SK-N-SH (cell line): ENCODE results near the gene ZBTB4. TPM values are rescaled to one million over a fixed set of nuclear protein-coding genes. Genes with fewer than 3 reads are reported as not detected.

Source experiments
- CTCF ChIA-PET: fragments of 300-600, 350-600 bp; formaldehyde crosslinking; extraction: SDS; loops from one replicate; lab custom pipeline; 2021; lab: Yijun Ruan, JAX
- POLR2A ChIA-PET: fragments of 350-600 bp; sonication (Branson Sonifier 250); formaldehyde crosslinking; extraction: SDS; loops from one replicate; lab custom pipeline; 2020; ENCODE audit warnings: antibody characterized with exemption, inconsistent platforms; lab: Yijun Ruan, JAX
- DNase-seq: peaks from one replicate; pipeline ENCODE4 v3.0.0; 2012
- H2AFZ ChIP-seq: fragments of 200-600 bp; sonication (generic); 2 replicates; pipeline ENCODE4 v1.8.1; 2016; ENCODE audit warnings: antibody characterized with exemption, mild to moderate bottlenecking, low read depth
- H3F3A ChIP-seq: fragments of 200-600 bp; sonication (generic); replicated peaks from 2 replicates; pipeline ENCODE3; 2016; ENCODE audit warnings: antibody characterized with exemption, mild to moderate bottlenecking; ENCODE audit not compliant: insufficient read depth
- H3K27ac ChIP-seq, 2 experiments: fragments of 200-500 bp in 1 of 2; fragments of 200-600 bp in 1 of 2; sonication (Bioruptor generic) in 1 of 2; sonication (generic), shearing (Covaris generic) in 1 of 2; 2 replicates each; pipeline versions ENCODE4 v1.5.1 to v1.6.1; 2014 to 2016; ENCODE audit warnings: low read depth in 2 of 2, inconsistent platforms in 1 of 2, low read length in 1 of 2, mild to moderate bottlenecking in 1 of 2, mixed read lengths in 1 of 2
- H3K27me3 ChIP-seq: fragments of 200-600 bp; sonication (generic), shearing (Covaris generic); 2 replicates; pipeline ENCODE4 v1.6.1; 2016; ENCODE audit warnings: mixed run types; ENCODE audit not compliant: insufficient read depth
- H3K36me3 ChIP-seq, 2 experiments: fragments of 200-500 bp in 1 of 2; fragments of 200-600 bp in 1 of 2; sonication (Bioruptor generic) in 1 of 2; sonication (generic) in 1 of 2; replicated peaks in 1 of 2; 2 replicates each; pipeline versions ENCODE3 to v1.5.1; 2014 to 2016; ENCODE audit warnings: low read length in 1 of 2, mild to moderate bottlenecking in 1 of 2; ENCODE audit not compliant: insufficient read depth in 2 of 2, control insufficient read depth in 1 of 2
- H3K4me1 ChIP-seq, 2 experiments: fragments of 200-500 bp in 1 of 2; fragments of 200-600 bp in 1 of 2; sonication (Bioruptor generic) in 1 of 2; sonication (generic), shearing (Covaris generic) in 1 of 2; 2 replicates each; pipeline versions ENCODE4 v1.5.1 to v1.6.1; 2014 to 2016; ENCODE audit warnings: low read depth in 1 of 2, low read length in 1 of 2, mixed run types in 1 of 2; ENCODE audit not compliant: insufficient read depth in 2 of 2, control insufficient read depth in 1 of 2
- H3K4me2 ChIP-seq: fragments of 200-600 bp; sonication (generic), shearing (Covaris generic); 2 replicates; pipeline ENCODE4 v1.6.1; 2017; ENCODE audit warnings: mixed run types
- H3K4me3 ChIP-seq, 2 experiments: fragments of 200-500 bp in 1 of 2; fragments of 200-600 bp in 1 of 2; sonication (Bioruptor generic) in 1 of 2; sonication (generic), shearing (Covaris generic) in 1 of 2; 2 replicates each; pipeline versions ENCODE4 v1.5.1 to v1.8.1; 2014 to 2016; ENCODE audit warnings: low read depth in 2 of 2, inconsistent platforms in 1 of 2, low read length in 1 of 2, mild to moderate bottlenecking in 1 of 2, mixed read lengths in 1 of 2, moderate library complexity in 1 of 2
- H3K79me2 ChIP-seq: fragments of 200-600 bp; sonication (generic); 2 replicates; pipeline ENCODE4 v1.8.1; 2017; ENCODE audit warnings: mild to moderate bottlenecking; ENCODE audit not compliant: insufficient read depth
- H3K9ac ChIP-seq: fragments of 200-600 bp; sonication (generic); 2 replicates; pipeline ENCODE4 v1.6.1; 2017; ENCODE audit warnings: mixed run types
- H3K9me2 ChIP-seq: fragments of 200-600 bp; sonication (generic); 2 replicates; pipeline ENCODE4 v1.6.1; 2017; ENCODE audit warnings: mixed run types
- H3K9me3 ChIP-seq: fragments of 200-600 bp; sonication (generic); 2 replicates; pipeline ENCODE4 v1.6.1; 2017; ENCODE audit warnings: mixed run types, mild to moderate bottlenecking, moderate library complexity
- H4K20me1 ChIP-seq: fragments of 200-600 bp; sonication (generic); 2 replicates; pipeline ENCODE4 v1.6.1; 2017; ENCODE audit warnings: mild to moderate bottlenecking, mixed run types; ENCODE audit not compliant: insufficient read depth
- EZH2phosphoT487 ChIP-seq: fragments of 200-600 bp; sonication (generic); IDR thresholded peaks from 2 replicates; pipeline ENCODE4 v1.6.1; 2017; ENCODE audit warnings: low read depth, mixed run types, mild to moderate bottlenecking, antibody characterized with exemption, moderate library complexity, borderline replicate concordance
- FOSL2 ChIP-seq: IDR thresholded peaks from 2 replicates; pipeline ENCODE4 v1.4.0; 2012; ENCODE audit warnings: low read depth, mild to moderate bottlenecking, moderate library complexity, borderline replicate concordance
- FOXJ3 ChIP-seq: sonication (generic); formaldehyde crosslinking; IDR thresholded peaks from 2 replicates; pipeline ENCODE4 v1.5.1; 2020; ENCODE audit warnings: mild to moderate bottlenecking, missing genetic modification reagents
- FOXM1 ChIP-seq: IDR thresholded peaks from 2 replicates; pipeline ENCODE4 v1.4.0; 2012; ENCODE audit warnings: low read depth, mild to moderate bottlenecking
- GABPA ChIP-seq: IDR thresholded peaks from 2 replicates; pipeline ENCODE4 v1.4.0; 2012; ENCODE audit warnings: low read depth, mild to moderate bottlenecking
- IRF3 ChIP-seq: fragments of 150-350 bp; IDR thresholded peaks from 2 replicates; pipeline ENCODE4 v1.6.1; 2016; ENCODE audit warnings: mild to moderate bottlenecking, low read depth, low read length
- JUND ChIP-seq: IDR thresholded peaks from 2 replicates; pipeline ENCODE4 v1.4.0; 2012
- MXI1 ChIP-seq: IDR thresholded peaks from 2 replicates; pipeline ENCODE4 v1.6.1; 2012; ENCODE audit warnings: mild to moderate bottlenecking, low read depth, low read length, improper control_type of control experiment
- POLR2AphosphoS5 ChIP-seq: IDR thresholded peaks from 2 replicates; pipeline ENCODE4 v1.6.1; 2012; ENCODE audit warnings: low read depth, low read length
- RXRA ChIP-seq: IDR thresholded peaks from 2 replicates; pipeline ENCODE4 v1.4.0; 2012; ENCODE audit warnings: low read depth, mild to moderate bottlenecking, borderline replicate concordance
- SIN3A ChIP-seq: IDR thresholded peaks from 2 replicates; pipeline ENCODE4 v1.6.1; 2012; ENCODE audit warnings: low read depth, mild to moderate bottlenecking, low read length, moderate library complexity, borderline replicate concordance
- SMC3 ChIP-seq: IDR thresholded peaks from 2 replicates; pipeline ENCODE4 v1.6.1; 2012; ENCODE audit warnings: low read depth, low read length, improper control_type of control experiment
- TAF1 ChIP-seq: IDR thresholded peaks from 2 replicates; pipeline ENCODE4 v1.6.1; 2012; ENCODE audit warnings: low read depth, mild to moderate bottlenecking, low read length, moderate library complexity, borderline replicate concordance
- TEAD4 ChIP-seq: IDR thresholded peaks from 2 replicates; pipeline ENCODE4 v1.4.0; 2012; ENCODE audit warnings: mild to moderate bottlenecking, borderline replicate concordance; ENCODE audit not compliant: insufficient read depth
- USF1 ChIP-seq: IDR thresholded peaks from 2 replicates; pipeline ENCODE4 v1.4.0; 2012; ENCODE audit warnings: low read depth, borderline replicate concordance
- YY1 ChIP-seq: IDR thresholded peaks from 2 replicates; pipeline ENCODE4 v1.4.0; 2012; ENCODE audit warnings: low read depth, mild to moderate bottlenecking
- WGBS: methylation state at CpG from one replicate; pipeline ENCODE4 v1.1.6; 2017; ENCODE audit warnings: low lambda C conversion rate; 5-methylcytosine and 5-hydroxymethylcytosine counted together
- polyA plus RNA-seq, 3 experiments: library from polyadenylated mRNA; depleted of rRNA; stranded (reverse); fragments of >200 nt; gene quantifications; 2 replicates each; pipeline ENCODE4 v1.2.3, GENCODE V29; 2012
- TF ChIP-seq, protein P1 (sequence below): IDR thresholded peaks from 2 replicates; pipeline ENCODE4 v1.4.0; 2012; ENCODE audit warnings: low read depth
- TF ChIP-seq, protein P2 (sequence below): IDR thresholded peaks from 2 replicates; pipeline ENCODE4 v1.4.0; 2012; ENCODE audit warnings: low read depth, borderline replicate concordance
- TF ChIP-seq, protein P3 (sequence below): fragments of 150-350 bp; IDR thresholded peaks from 2 replicates; pipeline ENCODE4 v1.6.1; 2017; ENCODE audit warnings: antibody characterized with exemption, low read length, low read depth, borderline replicate concordance

The ZBTB4 gene
- polyA plus RNA-seq, 1 of the 3 experiments (the other 2 are of a cell fraction) = 12.8 TPM

GRCh38 chr17:7460850-7461660 lies 18.4 kb downstream of the ZBTB4 start:
- Histone ChIP-seq H3K4me1 (peaks cover 0 to 4% of the 10 kb centered on the region in 2 experiments; a peak in 1 of 4 replicates), H3K36me3 (peaks cover 0 to 29% of the 10 kb centered on the region in 2 experiments), H3K4me2 (no peak overlapping the region), H3K9me2 (no peaks in the 10 kb centered on the region), H2AFZ (no peak overlapping the region), H4K20me1 (no peaks in the 10 kb centered on the region), H3K9ac (no peak overlapping the region), H3K4me3 (no peak overlapping the region), H3F3A (peaks cover 26% of the 10 kb centered on the region), H3K27me3 (no peaks in the 10 kb centered on the region), H3K79me2 (peaks cover 13% of the 10 kb centered on the region; the same call in 1 of the 2 replicates), H3K27ac (no peak overlapping the region), H3K9me3 (no peaks in the 10 kb centered on the region)
- 94% methylated on average over 7 of the region's 7 CpGs for WGBS
- no peak for TF ChIP-seq MXI1
- TF ChIP-seq, protein P1, sequence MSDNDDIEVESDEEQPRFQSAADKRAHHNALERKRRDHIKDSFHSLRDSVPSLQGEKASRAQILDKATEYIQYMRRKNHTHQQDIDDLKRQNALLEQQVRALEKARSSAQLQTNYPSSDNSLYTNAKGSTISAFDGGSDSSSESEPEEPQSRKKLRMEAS = no peak
- no peak for TF ChIP-seq IRF3
- TF ChIP-seq SIN3A = no peak
- TF ChIP-seq GABPA = no peak
- no peak for TF ChIP-seq USF1
- TF ChIP-seq TEAD4 = no peak
- TF ChIP-seq, protein P2, sequence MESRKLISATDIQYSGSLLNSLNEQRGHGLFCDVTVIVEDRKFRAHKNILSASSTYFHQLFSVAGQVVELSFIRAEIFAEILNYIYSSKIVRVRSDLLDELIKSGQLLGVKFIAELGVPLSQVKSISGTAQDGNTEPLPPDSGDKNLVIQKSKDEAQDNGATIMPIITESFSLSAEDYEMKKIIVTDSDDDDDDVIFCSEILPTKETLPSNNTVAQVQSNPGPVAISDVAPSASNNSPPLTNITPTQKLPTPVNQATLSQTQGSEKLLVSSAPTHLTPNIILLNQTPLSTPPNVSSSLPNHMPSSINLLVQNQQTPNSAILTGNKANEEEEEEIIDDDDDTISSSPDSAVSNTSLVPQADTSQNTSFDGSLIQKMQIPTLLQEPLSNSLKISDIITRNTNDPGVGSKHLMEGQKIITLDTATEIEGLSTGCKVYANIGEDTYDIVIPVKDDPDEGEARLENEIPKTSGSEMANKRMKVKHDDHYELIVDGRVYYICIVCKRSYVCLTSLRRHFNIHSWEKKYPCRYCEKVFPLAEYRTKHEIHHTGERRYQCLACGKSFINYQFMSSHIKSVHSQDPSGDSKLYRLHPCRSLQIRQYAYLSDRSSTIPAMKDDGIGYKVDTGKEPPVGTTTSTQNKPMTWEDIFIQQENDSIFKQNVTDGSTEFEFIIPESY = no peak
- TF ChIP-seq TAF1 = no peak
- TF ChIP-seq, protein P3, sequence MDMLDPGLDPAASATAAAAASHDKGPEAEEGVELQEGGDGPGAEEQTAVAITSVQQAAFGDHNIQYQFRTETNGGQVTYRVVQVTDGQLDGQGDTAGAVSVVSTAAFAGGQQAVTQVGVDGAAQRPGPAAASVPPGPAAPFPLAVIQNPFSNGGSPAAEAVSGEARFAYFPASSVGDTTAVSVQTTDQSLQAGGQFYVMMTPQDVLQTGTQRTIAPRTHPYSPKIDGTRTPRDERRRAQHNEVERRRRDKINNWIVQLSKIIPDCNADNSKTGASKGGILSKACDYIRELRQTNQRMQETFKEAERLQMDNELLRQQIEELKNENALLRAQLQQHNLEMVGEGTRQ = no peak
- TF ChIP-seq YY1 = no peak
- TF ChIP-seq FOXM1 = no peak
- TF ChIP-seq SMC3 = no peak
- no peak for TF ChIP-seq RXRA
- no peak for TF ChIP-seq FOSL2
- no peak for TF ChIP-seq JUND
- no peak for TF ChIP-seq POLR2AphosphoS5
- TF ChIP-seq FOXJ3 (CRISPR knock-in tag) = no peak
- TF ChIP-seq EZH2phosphoT487 = no peak
- DNase-seq = no peak
- POLR2A ChIA-PET = interaction anchor here (0.6 kb wide), 1 partner anchor 344 kb away, joined by 3 read pairs; no protein-coding TSS in a partner anchor
- CTCF ChIA-PET = interaction anchor here (0.9 kb wide), 1 partner anchor 99 kb away, joined by 3 read pairs; no protein-coding TSS in a partner anchor
